Keratinocyte (primary cell): ENCODE results near the gene ZBTB17.
"Not testable (repeated sequence)": the region's sequence is repeated elsewhere in the genome, so short reads cannot be mapped to it uniquely, and the experiment has no call there.

Source experiments
- CTCF ChIP-seq, 3 experiments: IDR thresholded peaks in 1 of 3; conservative IDR thresholded peaks in 1 of 3; optimal IDR thresholded peaks in 1 of 3; 2 replicates in 2 of 3; 3 replicates in 1 of 3; pipeline versions ENCODE3 to v1.5.1; 2011; ENCODE audit warnings: low read length in 3 of 3, mild to moderate bottlenecking in 3 of 3, moderate library complexity in 2 of 3, control low read depth in 1 of 3, inconsistent platforms in 1 of 3; ENCODE audit not compliant: insufficient read depth in 2 of 3; ENCODE audit errors: extremely low read depth in 1 of 3
- EZH2 ChIP-seq: IDR thresholded peaks from one replicate; pipeline ENCODE4 v1.6.1; 2012; ENCODE audit warnings: inconsistent platforms, mild to moderate bottlenecking, low read length, moderate library complexity

DNA sequence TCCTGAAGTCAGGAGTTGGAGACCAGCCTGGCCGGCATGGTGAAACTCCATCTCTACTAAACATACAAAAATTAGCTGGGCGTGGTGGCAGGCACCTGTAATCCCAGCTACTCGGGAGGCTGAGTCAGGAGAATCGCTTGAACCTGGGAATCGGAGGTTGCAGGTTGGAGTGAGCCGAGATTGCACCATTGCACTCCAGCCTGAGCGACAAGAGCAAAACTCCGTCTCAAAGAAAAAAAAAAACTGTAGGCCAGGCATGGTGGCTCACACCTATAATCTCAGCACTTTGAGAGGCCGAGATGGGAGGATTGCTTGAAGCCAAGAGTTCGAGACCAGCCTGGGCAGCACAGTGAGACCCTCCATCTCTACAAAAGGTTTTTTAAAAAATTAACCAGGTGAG lies 25.4 kb upstream of the ZBTB17 start:
- TF ChIP-seq CTCF (optimal IDR thresholded peaks at IDR 0.05 in 1 of 3, IDR thresholded peaks at IDR 0.05 in 1 of 3, conservative IDR thresholded peaks at IDR 0.05 in 1 of 3; ENCODE audit: extremely low read depth in 1 of 3, insufficient read depth in 2 of 3, low read length in 3 of 3); EZH2: not testable (repeated sequence)
